Keratinocyte (primary cell): ENCODE data around the gene C3orf49. TPM values are rescaled to one million over a fixed set of nuclear protein-coding genes. Genes with fewer than 3 reads are reported as not detected.

Experiments used
- DNase-seq: peaks from one replicate; pipeline ENCODE4 v3.0.0-alpha.2; 2011; ENCODE audit warnings: low read depth, missing footprints, low spot score
- FAIRE-seq: peaks from 2 replicates; lab custom pipeline; 2011; peaks lifted over from hg19 to GRCh38; lab: Jason Lieb, UNC
- H2AFZ ChIP-seq: 2 replicates; pipeline ENCODE4 v1.6.0; 2012; ENCODE audit warnings: low read length, control low read depth, inconsistent platforms; ENCODE audit not compliant: control insufficient read depth
- H3K27ac ChIP-seq: 2 replicates; pipeline ENCODE4 v1.5.1; 2011; ENCODE audit warnings: low read length; ENCODE audit not compliant: control insufficient read depth, insufficient read depth
- H3K27me3 ChIP-seq: 3 replicates; pipeline ENCODE4 v1.6.0; 2011; ENCODE audit warnings: low read length; ENCODE audit not compliant: control insufficient read depth, insufficient read depth; ENCODE audit errors: extremely low read depth
- H3K36me3 ChIP-seq, 2 experiments: 2 replicates in 1 of 2; 3 replicates in 1 of 2; pipeline ENCODE4 v1.5.1; 2011; ENCODE audit warnings: low read length in 2 of 2, mild to moderate bottlenecking in 1 of 2; ENCODE audit not compliant: control insufficient read depth in 2 of 2, insufficient read depth in 2 of 2; ENCODE audit errors: extremely low read depth in 1 of 2
- H3K4me1 ChIP-seq: 3 replicates; pipeline ENCODE4 v1.5.1; 2011; ENCODE audit warnings: low read length; ENCODE audit not compliant: control insufficient read depth, insufficient read depth; ENCODE audit errors: extremely low read depth
- H3K4me2 ChIP-seq: 3 replicates; pipeline ENCODE4 v1.6.0; 2011; ENCODE audit warnings: low read depth, low read length; ENCODE audit not compliant: control insufficient read depth, insufficient read depth; ENCODE audit errors: extremely low read depth
- H3K4me3 ChIP-seq, 3 experiments: fragments of 200-600 bp in 1 of 3; sonication (generic) in 1 of 3; 2 replicates in 2 of 3; 3 replicates in 1 of 3; pipeline ENCODE4 v1.5.1; 2011 to 2016; ENCODE audit warnings: low read length in 3 of 3, mild to moderate bottlenecking in 3 of 3, control low read depth in 2 of 3, inconsistent platforms in 1 of 3, low read depth in 1 of 3, mixed read lengths in 1 of 3, mixed run types in 1 of 3, moderate library complexity in 1 of 3; ENCODE audit not compliant: control insufficient read depth in 2 of 3, insufficient read depth in 2 of 3; ENCODE audit errors: extremely low read depth in 1 of 3
- H3K79me2 ChIP-seq: 2 replicates; pipeline ENCODE4 v1.6.0; 2012; ENCODE audit warnings: low read length; ENCODE audit not compliant: control insufficient read depth, insufficient read depth
- H3K9ac ChIP-seq: 3 replicates; pipeline ENCODE4 v1.6.0; 2011; ENCODE audit warnings: low read length; ENCODE audit not compliant: control insufficient read depth, insufficient read depth; ENCODE audit errors: extremely low read depth
- H3K9me1 ChIP-seq: 3 replicates; pipeline ENCODE4 v1.6.0; 2011; ENCODE audit warnings: low read length; ENCODE audit not compliant: control insufficient read depth, insufficient read depth; ENCODE audit errors: extremely low read depth
- H3K9me3 ChIP-seq: 2 replicates; pipeline ENCODE4 v1.5.1; 2012; ENCODE audit warnings: low read depth, low read length; ENCODE audit not compliant: control insufficient read depth
- H4K20me1 ChIP-seq: 3 replicates; pipeline ENCODE4 v1.6.0; 2011; ENCODE audit warnings: low read length; ENCODE audit not compliant: control insufficient read depth, insufficient read depth; ENCODE audit errors: extremely low read depth
- EZH2 ChIP-seq: IDR thresholded peaks from one replicate; pipeline ENCODE4 v1.6.1; 2012; ENCODE audit warnings: inconsistent platforms, mild to moderate bottlenecking, low read length, moderate library complexity
- dilution Hi-C: fragments of 300-500 bp; cut with MboI; formaldehyde crosslinking; loops from one replicate; pipeline ENCODE4 v1.7.0; 2020; ENCODE audit warnings: low sequenced_read_pairs; ENCODE audit not compliant: extremely low pct_ligation_motif_present
- polyA plus RNA-seq, 5 experiments: library from polyadenylated mRNA; depleted of rRNA in 3 of 5; stranded (reverse) in 3 of 5; stranded (forward) in 1 of 5; unstranded in 1 of 5; fragments of >200 nt; gene quantifications; 1 replicate in 1 of 5; 2 replicates in 3 of 5; 3 replicates in 1 of 5; pipeline versions ENCODE4 v1.2.1 to v1.2.3, GENCODE V29; 2011 to 2012; ENCODE audit warnings: missing spikeins in 2 of 5, low read depth in 1 of 5, low replicate concordance in 1 of 5
- TF ChIP-seq, protein P1 (sequence below), 3 experiments: IDR thresholded peaks in 1 of 3; conservative IDR thresholded peaks in 1 of 3; optimal IDR thresholded peaks in 1 of 3; 2 replicates in 2 of 3; 3 replicates in 1 of 3; pipeline versions ENCODE3 to v1.5.1; 2011; ENCODE audit warnings: low read length in 3 of 3, mild to moderate bottlenecking in 3 of 3, moderate library complexity in 2 of 3, control low read depth in 1 of 3, inconsistent platforms in 1 of 3; ENCODE audit not compliant: insufficient read depth in 2 of 3; ENCODE audit errors: extremely low read depth in 1 of 3

The C3orf49 gene
- polyA plus RNA-seq, 1 donor (not counting 4 experiments of a cell fraction or from before 2014, with no cell fraction given): not detected

DNA sequence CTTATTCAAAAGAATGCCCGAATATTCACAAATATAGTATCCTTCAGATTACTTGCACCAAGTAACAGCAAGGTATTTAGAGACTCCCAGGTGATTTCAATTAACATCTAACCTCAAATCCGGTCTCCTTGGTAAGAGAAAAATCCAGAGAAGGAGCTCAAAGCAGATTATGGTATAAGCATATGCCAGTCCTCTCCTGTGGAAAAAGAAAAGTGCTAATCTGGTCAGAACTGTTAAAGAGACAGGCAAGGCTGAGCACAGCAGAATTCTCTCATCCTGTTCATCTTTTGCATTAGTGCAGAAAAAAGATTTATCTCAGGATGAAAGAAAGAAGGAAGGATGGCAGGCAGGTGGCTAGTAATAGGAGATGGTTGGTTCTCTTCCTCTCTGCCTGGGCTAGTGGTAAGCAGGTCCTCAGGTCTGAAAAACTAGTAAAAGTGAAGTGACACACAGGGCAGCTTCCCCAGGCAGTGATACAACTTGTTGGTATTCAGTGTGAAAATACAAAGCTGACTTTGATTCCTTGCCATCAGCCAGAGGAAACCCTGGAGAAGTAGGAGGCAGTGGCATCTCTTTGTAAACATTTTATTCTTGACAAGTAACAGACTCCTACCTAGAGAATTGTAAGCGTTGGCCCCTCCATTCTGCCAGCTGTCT is 58.8 kb downstream of the C3orf49 start:
- peaks cover 80% of the 10 kb centered on the region for H3K79me2 ChIP-seq
- DNase-seq (no peak), FAIRE-seq (no peak)
- no peak overlapping the region for H3K27ac ChIP-seq
- H3K27me3 ChIP-seq: no peaks in the 10 kb centered on the region
- H4K20me1 ChIP-seq: peaks cover 5% of the 10 kb centered on the region
- no peak overlapping the region for H2AFZ ChIP-seq
- no peaks in the 10 kb centered on the region for H3K9me1 ChIP-seq
- no peak overlapping the region for H3K4me2 ChIP-seq
- H3K4me1 ChIP-seq: peaks cover 4% of the 10 kb centered on the region
- H3K9me3 ChIP-seq: no peaks in the 10 kb centered on the region
- dilution Hi-C loops: no loop called here
- peaks cover 0 to 3% of the 10 kb centered on the region in 2 experiments for H3K36me3 ChIP-seq
- H3K9ac ChIP-seq: no peak overlapping the region
- TF ChIP-seq, protein P1, sequence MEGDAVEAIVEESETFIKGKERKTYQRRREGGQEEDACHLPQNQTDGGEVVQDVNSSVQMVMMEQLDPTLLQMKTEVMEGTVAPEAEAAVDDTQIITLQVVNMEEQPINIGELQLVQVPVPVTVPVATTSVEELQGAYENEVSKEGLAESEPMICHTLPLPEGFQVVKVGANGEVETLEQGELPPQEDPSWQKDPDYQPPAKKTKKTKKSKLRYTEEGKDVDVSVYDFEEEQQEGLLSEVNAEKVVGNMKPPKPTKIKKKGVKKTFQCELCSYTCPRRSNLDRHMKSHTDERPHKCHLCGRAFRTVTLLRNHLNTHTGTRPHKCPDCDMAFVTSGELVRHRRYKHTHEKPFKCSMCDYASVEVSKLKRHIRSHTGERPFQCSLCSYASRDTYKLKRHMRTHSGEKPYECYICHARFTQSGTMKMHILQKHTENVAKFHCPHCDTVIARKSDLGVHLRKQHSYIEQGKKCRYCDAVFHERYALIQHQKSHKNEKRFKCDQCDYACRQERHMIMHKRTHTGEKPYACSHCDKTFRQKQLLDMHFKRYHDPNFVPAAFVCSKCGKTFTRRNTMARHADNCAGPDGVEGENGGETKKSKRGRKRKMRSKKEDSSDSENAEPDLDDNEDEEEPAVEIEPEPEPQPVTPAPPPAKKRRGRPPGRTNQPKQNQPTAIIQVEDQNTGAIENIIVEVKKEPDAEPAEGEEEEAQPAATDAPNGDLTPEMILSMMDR (optimal IDR thresholded peaks at IDR 0.05 in 1 of 3, IDR thresholded peaks at IDR 0.05 in 1 of 3, conservative IDR thresholded peaks at IDR 0.05 in 1 of 3; ENCODE audit: extremely low read depth in 1 of 3, insufficient read depth in 2 of 3, low read length in 3 of 3): no peak
- TF ChIP-seq EZH2: no peak
- H3K4me3 ChIP-seq: no peak overlapping the region

DNA sequence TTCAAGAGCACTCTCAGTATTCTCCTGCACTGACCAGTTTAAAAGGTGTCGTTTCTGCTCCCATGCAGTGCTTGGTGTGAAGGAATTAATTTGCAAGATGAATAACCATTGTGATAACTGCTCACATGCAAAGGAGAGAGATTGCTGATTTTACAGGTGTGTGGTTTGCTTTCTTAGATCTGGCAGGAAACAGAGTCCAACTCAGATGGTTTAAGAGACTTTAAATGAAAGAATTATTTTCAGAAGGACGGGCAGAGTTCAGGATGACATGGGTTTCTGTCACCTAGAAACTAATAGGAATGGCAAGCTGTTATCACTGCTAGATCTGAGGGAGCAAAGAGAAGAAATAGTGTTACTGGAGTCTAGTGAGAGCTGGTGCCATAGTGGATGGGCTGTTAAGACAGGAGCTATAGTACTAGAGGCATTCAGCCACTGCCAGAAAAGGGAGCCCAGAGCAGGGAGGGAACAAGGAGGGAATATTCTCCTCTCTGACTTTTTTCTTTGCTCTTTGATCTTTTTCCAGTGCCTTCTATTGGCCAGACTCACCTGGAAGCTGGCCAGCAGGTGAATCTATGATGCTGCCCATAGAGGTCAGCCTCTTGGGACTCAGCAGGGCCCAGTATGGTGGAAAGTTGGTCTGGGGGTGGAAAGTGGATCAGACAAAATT is 59.4 kb downstream of the C3orf49 start:
- FAIRE-seq: no peak
- H3K9me1 ChIP-seq: no peaks in the 10 kb centered on the region
- dilution Hi-C loops: no loop called here
- H4K20me1 ChIP-seq: peaks cover 5% of the 10 kb centered on the region
- DNase-seq: no peak
- no peak for TF ChIP-seq EZH2
- TF ChIP-seq, protein P1 (optimal IDR thresholded peaks at IDR 0.05 in 1 of 3, IDR thresholded peaks at IDR 0.05 in 1 of 3, conservative IDR thresholded peaks at IDR 0.05 in 1 of 3; ENCODE audit: extremely low read depth in 1 of 3, insufficient read depth in 2 of 3, low read length in 3 of 3): no peak
- H3K27ac ChIP-seq: no peak overlapping the region
- peaks cover 78% of the 10 kb centered on the region for H3K79me2 ChIP-seq
- no peak overlapping the region for H3K4me2 ChIP-seq
- H2AFZ ChIP-seq: no peak overlapping the region
- H3K4me1 ChIP-seq: peaks cover 4% of the 10 kb centered on the region
- no peak overlapping the region for H3K4me3 ChIP-seq
- no peak overlapping the region for H3K9ac ChIP-seq
- H3K9me3 ChIP-seq: no peaks in the 10 kb centered on the region
- H3K27me3 ChIP-seq: no peaks in the 10 kb centered on the region
- peaks cover 0 to 3% of the 10 kb centered on the region in 2 experiments for H3K36me3 ChIP-seq
